Endothelial cell of umbilical vein (primary cell): ENCODE data around the gene HDAC10. TPM values are rescaled to one million over a fixed set of nuclear protein-coding genes. Genes with fewer than 3 reads are reported as not detected.

Experiments used
- BruUV-seq: library from RNA; stranded (reverse); fragments of 400-500 nt; replicated peaks from 2 replicates; lab custom pipeline; 2021; lab: Mats Ljungman, UMichigan
- CTCF ChIA-PET: fragments of 300-600, 350-600 bp; sonication (Branson Sonifier 250); formaldehyde crosslinking; loops from one replicate; lab custom pipeline; 2021; ENCODE audit warnings: antibody characterized with exemption, inconsistent platforms; lab: Charles Lee
- POLR2A ChIA-PET: fragments of 300-600, 350-600 bp; sonication (Branson Sonifier 250); formaldehyde crosslinking; loops from one replicate; lab custom pipeline; 2021; ENCODE audit warnings: antibody characterized with exemption, inconsistent platforms; lab: Charles Lee
- DNase-seq: peaks from one replicate; pipeline ENCODE4 v3.0.0-alpha.2; 2011; ENCODE audit warnings: low read depth, low spot score
- FAIRE-seq: peaks from 2 replicates; lab custom pipeline; 2011; peaks lifted over from hg19 to GRCh38; lab: Jason Lieb, UNC
- H2AFZ ChIP-seq: 2 replicates; pipeline ENCODE4 v1.6.0; 2012; ENCODE audit warnings: low read depth, low read length, control low read depth, inconsistent platforms
- H3K27ac ChIP-seq: 2 replicates; pipeline ENCODE4 v1.5.1; 2011; ENCODE audit warnings: low read depth, mild to moderate bottlenecking, control low read depth, low read length, moderate library complexity; ENCODE audit not compliant: insufficient read depth
- H3K27me3 ChIP-seq, 2 experiments: 2 replicates each; pipeline versions ENCODE4 v1.6.0 to v1.6.1; 2011; ENCODE audit warnings: low read length in 2 of 2, mixed read lengths in 1 of 2; ENCODE audit not compliant: control insufficient read depth in 2 of 2, insufficient read depth in 2 of 2
- H3K36me3 ChIP-seq, 2 experiments: 2 replicates in 1 of 2; 3 replicates in 1 of 2; pipeline ENCODE4 v1.5.1; 2011; ENCODE audit warnings: low read length in 2 of 2, mild to moderate bottlenecking in 1 of 2, moderate library complexity in 1 of 2; ENCODE audit not compliant: control insufficient read depth in 2 of 2, insufficient read depth in 2 of 2; ENCODE audit errors: extremely low read depth in 1 of 2
- H3K4me1 ChIP-seq: 3 replicates; pipeline ENCODE4 v1.5.1; 2011; ENCODE audit warnings: mild to moderate bottlenecking, low read length; ENCODE audit not compliant: control insufficient read depth, insufficient read depth; ENCODE audit errors: extremely low read depth
- H3K4me2 ChIP-seq: 2 replicates; pipeline ENCODE4 v1.6.1; 2011; ENCODE audit warnings: low read length, control low read depth, mixed read lengths; ENCODE audit not compliant: insufficient read depth
- H3K4me3 ChIP-seq, 3 experiments: fragments of 200-600 bp in 1 of 3; sonication (generic), shearing (Covaris generic) in 1 of 3; replicated peaks in 1 of 3; 2 replicates each; pipeline ENCODE4 v1.5.1; 2011 to 2016; ENCODE audit warnings: control low read depth in 3 of 3, low read length in 3 of 3, mild to moderate bottlenecking in 2 of 3, inconsistent platforms in 1 of 3, low read depth in 1 of 3, moderate library complexity in 1 of 3; ENCODE audit not compliant: insufficient read depth in 1 of 3
- H3K79me2 ChIP-seq: 2 replicates; pipeline ENCODE4 v1.6.0; 2012; ENCODE audit warnings: low read length, inconsistent platforms; ENCODE audit not compliant: control insufficient read depth, insufficient read depth
- H3K9ac ChIP-seq: replicated peaks from 2 replicates; pipeline ENCODE3; 2011; ENCODE audit warnings: low read length, control low read depth; ENCODE audit not compliant: insufficient read depth; ENCODE audit errors: extremely low read depth
- H3K9me1 ChIP-seq: replicated peaks from 3 replicates; pipeline ENCODE4 v1.6.0; 2011; ENCODE audit warnings: mild to moderate bottlenecking, low read length; ENCODE audit not compliant: control insufficient read depth, insufficient read depth; ENCODE audit errors: extremely low read depth
- H3K9me3 ChIP-seq: replicated peaks from 2 replicates; pipeline ENCODE4 v1.5.1; 2012; ENCODE audit warnings: low read length, inconsistent platforms; ENCODE audit not compliant: control insufficient read depth, insufficient read depth
- H4K20me1 ChIP-seq: replicated peaks from 2 replicates; pipeline ENCODE3; 2011; ENCODE audit warnings: mild to moderate bottlenecking, low read length; ENCODE audit not compliant: control insufficient read depth, insufficient read depth; ENCODE audit errors: extremely low read depth
- CTCF ChIP-seq, 2 donors: IDR thresholded peaks; 1 replicate in 1 of 2; 2 replicates in 1 of 2; pipeline ENCODE4 v1.5.1; 2011; ENCODE audit warnings: low read length in 2 of 2, mild to moderate bottlenecking in 2 of 2, moderate library complexity in 2 of 2, control low read depth in 1 of 2, inconsistent platforms in 1 of 2, low read depth in 1 of 2; ENCODE audit not compliant: insufficient read depth in 1 of 2; ENCODE audit errors: extremely low read depth in 1 of 2
- EZH2 ChIP-seq: IDR thresholded peaks from 2 replicates; pipeline ENCODE4 v1.6.1; 2012; ENCODE audit warnings: borderline replicate concordance, low read depth, mild to moderate bottlenecking, moderate library complexity, low read length, inconsistent platforms; ENCODE audit not compliant: severe bottlenecking
- FOS ChIP-seq: IDR thresholded peaks from 2 replicates; pipeline ENCODE4 v1.6.1; 2011; ENCODE audit warnings: mild to moderate bottlenecking, low read length, moderate library complexity, borderline replicate concordance; ENCODE audit not compliant: insufficient read depth
- GATA2 ChIP-seq: IDR thresholded peaks from 2 replicates; pipeline ENCODE4 v1.7.0; 2011; ENCODE audit warnings: low read depth, mild to moderate bottlenecking, moderate library complexity, mixed read lengths, low read length; ENCODE audit not compliant: insufficient read length, insufficient read depth
- JUN ChIP-seq: IDR thresholded peaks from 2 replicates; pipeline ENCODE4 v1.6.1; 2011; ENCODE audit warnings: borderline replicate concordance, low read depth; ENCODE audit not compliant: insufficient read length, insufficient read depth
- MAX ChIP-seq: IDR thresholded peaks from 2 replicates; pipeline ENCODE4 v1.6.1; 2011; ENCODE audit not compliant: insufficient read depth, insufficient read length
- MYC ChIP-seq: IDR thresholded peaks from one replicate; pipeline ENCODE4 v1.6.1; 2011; ENCODE audit warnings: mild to moderate bottlenecking, low read depth, low read length
- POLR2A ChIP-seq: IDR thresholded peaks from 2 replicates; pipeline ENCODE4 v1.6.1; 2012; ENCODE audit warnings: low read depth, mild to moderate bottlenecking, control low read depth, low read length
- POLR2AphosphoS5 ChIP-seq: IDR thresholded peaks from 2 replicates; pipeline ENCODE4 v1.6.1; 2012; ENCODE audit warnings: low read depth, mild to moderate bottlenecking, control low read depth, low read length, moderate library complexity; ENCODE audit not compliant: insufficient read depth
- dilution Hi-C: fragments of 300-500 bp; cut with MboI; formaldehyde crosslinking; loops from one replicate; pipeline ENCODE4 v1.15.0; 2019; ENCODE audit warnings: low sequenced_read_pairs; ENCODE audit not compliant: extremely low pct_ligation_motif_present
- intact Hi-C: fragments of 100-400 bp; cut with micrococcal nuclease; formaldehyde crosslinking; loops from one replicate; pipeline ENCODE4 v1.10.0; 2022
- polyA plus RNA-seq, 4 experiments: library from polyadenylated mRNA; depleted of rRNA in 3 of 4; stranded (reverse) in 3 of 4; unstranded in 1 of 4; fragments of >200 nt; gene quantifications; 2 replicates each; pipeline versions ENCODE4 v1.2.1 to v1.2.3, GENCODE V29; 2011 to 2012; ENCODE audit warnings: missing spikeins in 1 of 4
- total RNA-seq: library from RNA; stranded (reverse); gene quantifications from 2 replicates; pipeline ENCODE4 v1.2.3, GENCODE V29; 2021

HDAC10 gene
- total and polyA plus RNA-seq, 2 donors (not counting 3 experiments of a cell fraction or from before 2014, with no cell fraction given) = 32.6 to 47.0 TPM

GRCh38 chr22:50292643-50293440 is 41.8 kb upstream of the HDAC10 start:
- Histone ChIP-seq H3K9ac (peak overlapping the region; percentile 67), H3K9me3 (no peaks in the 10 kb centered on the region), H2AFZ (no peak overlapping the region), H3K27ac (peak overlapping the region; percentile 54), H3K36me3 (peaks cover 10 to 37% of the 10 kb centered on the region in 2 experiments), H3K4me3 (peak overlapping the region in 2 of 3 experiments; percentile 0 to 6), H3K27me3 (no peaks in the 10 kb centered on the region), H4K20me1 (no peaks in the 10 kb centered on the region), H3K79me2 (peaks cover 74% of the 10 kb centered on the region), H3K9me1 (no peaks in the 10 kb centered on the region), H3K4me1 (peaks cover 20% of the 10 kb centered on the region), H3K4me2 (peak overlapping the region; percentile 40)
- dilution Hi-C loops = no loop called here
- intact Hi-C loops = loop anchor here (1.0 to 5.0 kb wide), 2 partner anchors 13 to 49 kb away; partner anchors contain the start of gene PPP6R2
- no peak for DNase-seq
- BruUV-seq = no TSS peak
- no peak for FAIRE-seq
- POLR2A ChIA-PET = interaction anchor here (0.9 to 2.0 kb wide), 2 partner anchors 12 to 13 kb away, joined by 4 to 9 read pairs; no protein-coding TSS in a partner anchor
- no peak for TF ChIP-seq POLR2AphosphoS5
- TF ChIP-seq MYC = no peak
- TF ChIP-seq POLR2A = no peak
- no peak for TF ChIP-seq EZH2
- TF ChIP-seq GATA2 = no peak
- no peak for TF ChIP-seq MAX
- no peak for TF ChIP-seq CTCF (IDR thresholded peaks at IDR 0.05; ENCODE audit: extremely low read depth in 1 of 2, insufficient read depth in 1 of 2, low read depth in 1 of 2, low read length in 2 of 2)
- no peak for TF ChIP-seq FOS
- no peak for TF ChIP-seq JUN
- CTCF ChIA-PET = interaction anchor here (0.9 to 5.8 kb wide), 10 partner anchors 10 to 233 kb away, joined by 3 to 29 read pairs (median 13); partner anchors contain the start of gene DENND6B
